ENCODE data around the gene FETUB.

Gene FETUB, protein sequence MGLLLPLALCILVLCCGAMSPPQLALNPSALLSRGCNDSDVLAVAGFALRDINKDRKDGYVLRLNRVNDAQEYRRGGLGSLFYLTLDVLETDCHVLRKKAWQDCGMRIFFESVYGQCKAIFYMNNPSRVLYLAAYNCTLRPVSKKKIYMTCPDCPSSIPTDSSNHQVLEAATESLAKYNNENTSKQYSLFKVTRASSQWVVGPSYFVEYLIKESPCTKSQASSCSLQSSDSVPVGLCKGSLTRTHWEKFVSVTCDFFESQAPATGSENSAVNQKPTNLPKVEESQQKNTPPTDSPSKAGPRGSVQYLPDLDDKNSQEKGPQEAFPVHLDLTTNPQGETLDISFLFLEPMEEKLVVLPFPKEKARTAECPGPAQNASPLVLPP

DNA sequence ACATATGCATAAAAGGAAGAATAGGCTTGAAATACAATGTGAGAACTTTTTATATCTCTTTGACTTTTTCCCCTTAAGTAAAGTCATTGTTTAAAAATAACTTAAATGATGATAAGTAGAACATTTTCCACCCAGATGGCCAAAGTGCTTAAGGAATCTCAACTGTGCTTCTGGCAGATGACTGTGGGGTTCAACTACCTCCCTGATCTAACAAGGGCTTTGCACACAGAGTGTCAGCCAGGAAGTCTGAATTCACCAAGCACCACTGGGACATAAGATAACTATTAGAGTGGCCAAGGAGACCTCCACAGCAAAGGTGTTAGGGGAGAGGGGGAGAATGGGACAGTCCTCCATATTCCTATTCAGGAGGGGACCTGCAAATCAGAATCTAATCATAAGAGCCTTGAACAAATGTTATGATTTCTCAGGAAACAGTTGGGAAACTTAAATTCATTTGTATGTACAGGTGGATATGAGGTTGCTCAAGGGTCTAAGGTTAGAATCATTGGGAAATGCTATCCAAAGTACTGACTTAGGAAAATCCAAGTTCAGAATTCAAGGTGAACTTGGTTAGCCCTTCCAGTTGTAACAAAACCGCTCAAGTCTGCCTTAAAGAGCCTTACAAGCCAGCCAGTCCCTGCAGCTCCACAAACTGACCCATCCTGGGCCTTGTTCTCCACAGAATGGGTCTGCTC is at the start of gene FETUB:
TSS of gene FETUB (plus strand) at position 622 of the 695 bp plus-strand sequence. CDS start at position 684, 62 bp downstream.
- H3K9me3 Mint-ChIP-seq, result no peaks in the 10 kb centered on the region
- peaks cover 4% of the 10 kb centered on the region for H3K27me3 Mint-ChIP-seq
- H3K36me3 Mint-ChIP-seq, result no peaks in the 10 kb centered on the region
- H3K27ac Mint-ChIP-seq, result no peak within 1 kb of the TSS
- no peak within 1 kb of the TSS for H3K4me3 Mint-ChIP-seq
- H3K4me1 Mint-ChIP-seq, result no peaks in the 10 kb centered on the region

DNA sequence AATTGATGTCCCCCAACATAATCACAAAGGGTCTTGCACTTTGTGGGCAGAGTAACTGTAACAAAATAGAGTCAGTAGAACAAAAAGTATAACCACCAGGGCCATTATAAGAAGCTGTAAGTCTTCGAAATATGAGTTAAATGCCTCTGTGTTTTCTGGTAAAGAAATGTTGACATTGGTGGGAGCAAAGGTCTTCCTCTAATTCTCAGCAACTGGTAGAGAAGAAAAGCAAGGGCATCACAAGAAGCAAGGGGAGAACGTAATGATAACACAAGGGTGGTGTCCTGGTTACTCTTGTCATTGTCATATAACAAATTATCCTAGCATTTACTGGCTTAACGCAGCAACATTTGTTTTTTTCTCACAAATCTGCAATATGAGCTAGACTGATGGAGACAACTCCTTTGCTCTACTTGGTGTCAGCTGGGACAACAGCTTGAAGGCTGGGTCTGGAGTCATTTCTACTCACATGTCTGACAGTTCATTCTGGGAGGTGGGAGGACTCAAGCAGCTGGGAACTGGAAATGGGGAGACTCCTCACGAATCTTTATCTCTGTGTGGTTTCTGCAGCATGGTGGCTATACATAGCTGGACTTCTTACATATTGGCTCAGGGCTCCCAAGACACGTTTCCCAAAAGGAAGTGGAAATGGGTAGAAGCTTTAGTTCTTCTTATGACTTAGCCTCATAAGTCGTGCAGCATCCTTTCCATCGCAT is 49.5 kb upstream of the FETUB start:
- Mint-ChIP-seq H3K9me3 (no peaks in the 10 kb centered on the region), H3K27me3 (no peaks in the 10 kb centered on the region), H3K4me3 (no peak overlapping the region), H3K36me3 (peaks cover 1% of the 10 kb centered on the region), H3K27ac (no peak overlapping the region), H3K4me1 (peaks cover 15% of the 10 kb centered on the region)

DNA sequence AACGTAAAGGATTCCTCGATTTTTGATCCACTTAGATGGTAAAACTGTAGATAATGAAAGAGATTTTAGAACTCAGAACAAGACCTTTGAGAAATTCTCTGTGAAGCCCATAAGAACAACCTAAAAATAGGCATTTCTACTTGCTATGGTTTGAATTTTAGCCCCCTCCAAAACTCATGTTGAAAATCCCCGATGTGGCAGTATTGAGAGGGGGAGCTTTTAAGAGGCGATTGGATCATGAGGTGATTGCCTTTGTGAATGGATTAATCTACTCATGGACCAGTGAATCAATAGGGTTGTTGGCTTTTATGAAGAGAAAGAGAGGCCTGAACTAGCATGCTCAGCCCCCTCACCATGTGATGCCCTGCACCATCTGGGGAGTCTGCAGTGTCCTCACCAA is 47.5 kb upstream of the FETUB start:
- H3K9me3 Mint-ChIP-seq, result no peaks in the 10 kb centered on the region
- H3K27me3 Mint-ChIP-seq, result no peaks in the 10 kb centered on the region
- H3K4me3 Mint-ChIP-seq, result no peak overlapping the region
- peaks cover 15% of the 10 kb centered on the region for H3K4me1 Mint-ChIP-seq
- H3K36me3 Mint-ChIP-seq, result no peaks in the 10 kb centered on the region
- H3K27ac Mint-ChIP-seq, result no peak overlapping the region

GRCh38 chr3:186593862-186594261 is 46.3 kb upstream of the FETUB start:
- H3K4me3 Mint-ChIP-seq, result no peak overlapping the region
- no peaks in the 10 kb centered on the region for H3K27me3 Mint-ChIP-seq
- H3K4me1 Mint-ChIP-seq, result peaks cover 13% of the 10 kb centered on the region
- H3K36me3 Mint-ChIP-seq, result no peaks in the 10 kb centered on the region
- H3K9me3 Mint-ChIP-seq, result no peaks in the 10 kb centered on the region
- no peak overlapping the region for H3K27ac Mint-ChIP-seq

DNA sequence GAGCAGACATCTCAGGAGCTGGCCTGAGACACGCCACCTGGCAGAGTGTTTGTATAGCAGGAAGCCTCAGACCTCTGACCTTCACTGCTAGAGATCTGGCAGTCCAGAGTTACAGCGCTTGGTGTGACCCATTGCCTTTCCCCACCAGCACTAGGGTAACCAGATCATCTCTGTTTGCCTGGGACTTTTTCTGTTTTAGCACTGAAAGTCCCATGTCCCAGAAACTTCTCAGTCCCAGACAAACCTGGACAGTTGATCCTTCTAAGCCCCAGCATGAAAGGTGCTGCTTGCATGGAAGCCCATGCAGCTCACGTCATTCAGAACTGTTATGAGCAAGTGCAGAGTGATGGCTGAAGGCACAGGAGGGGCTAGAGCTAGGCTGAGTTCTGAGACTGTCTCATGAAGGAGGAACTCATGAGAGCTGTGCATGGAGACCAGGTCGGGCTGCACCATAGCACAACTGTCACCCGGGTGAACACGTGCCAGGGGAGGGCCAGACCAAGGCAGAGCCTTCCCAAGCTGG is 45.5 kb upstream of the FETUB start:
- Mint-ChIP-seq H3K9me3 (no peaks in the 10 kb centered on the region), H3K27me3 (no peaks in the 10 kb centered on the region)

GRCh38 chr3:186596568-186597287 is 43.5 kb upstream of the FETUB start:
- H3K4me1 Mint-ChIP-seq, result no peaks in the 10 kb centered on the region
- no peaks in the 10 kb centered on the region for H3K36me3 Mint-ChIP-seq
- H3K27me3 Mint-ChIP-seq, result no peaks in the 10 kb centered on the region
- no peaks in the 10 kb centered on the region for H3K9me3 Mint-ChIP-seq
- no peak overlapping the region for H3K27ac Mint-ChIP-seq
- no peak overlapping the region for H3K4me3 Mint-ChIP-seq

More for the DNA sequence above, 45.5 kb upstream of the FETUB start:
- Mint-ChIP-seq H3K27ac (no peak overlapping the region), H3K4me3 (no peak overlapping the region), H3K36me3 (no peaks in the 10 kb centered on the region), H3K4me1 (peaks cover 10% of the 10 kb centered on the region)

- no peaks in the 10 kb centered on the region for H3K9me3 Mint-ChIP-seq
These were observed 42.0 kb upstream of the FETUB start for GRCh38 chr3:186598108-186598784.

DNA sequence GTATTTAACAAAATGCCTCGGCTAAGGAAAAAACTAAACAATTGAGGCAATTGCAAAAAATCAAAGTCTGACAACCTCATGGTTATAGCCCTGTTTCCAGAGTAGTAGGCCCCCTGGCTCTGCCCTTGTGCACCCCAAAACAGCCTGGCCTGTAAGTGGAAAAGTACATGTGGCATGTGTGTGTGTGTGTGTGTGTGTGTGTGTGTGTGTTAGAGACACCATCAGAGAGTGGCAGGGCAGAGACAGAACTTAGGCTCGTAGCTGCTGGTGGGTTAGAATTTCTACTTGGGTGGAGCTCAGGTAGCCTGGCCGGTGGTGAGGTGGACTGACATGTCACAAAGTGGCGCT is 41.4 kb upstream of the FETUB start:
- H3K27ac Mint-ChIP-seq, result no peak overlapping the region
- H3K9me3 Mint-ChIP-seq, result no peaks in the 10 kb centered on the region
- no peaks in the 10 kb centered on the region for H3K36me3 Mint-ChIP-seq
- no peak overlapping the region for H3K4me3 Mint-ChIP-seq
- H3K4me1 Mint-ChIP-seq, result no peaks in the 10 kb centered on the region
- H3K27me3 Mint-ChIP-seq, result no peaks in the 10 kb centered on the region

More at GRCh38 chr3:186598108-186598784, 42.0 kb upstream of the FETUB start:
- no peaks in the 10 kb centered on the region for H3K4me1 Mint-ChIP-seq
- no peak overlapping the region for H3K27ac Mint-ChIP-seq
- no peak overlapping the region for H3K4me3 Mint-ChIP-seq
- no peaks in the 10 kb centered on the region for H3K36me3 Mint-ChIP-seq
- no peaks in the 10 kb centered on the region for H3K27me3 Mint-ChIP-seq

DNA sequence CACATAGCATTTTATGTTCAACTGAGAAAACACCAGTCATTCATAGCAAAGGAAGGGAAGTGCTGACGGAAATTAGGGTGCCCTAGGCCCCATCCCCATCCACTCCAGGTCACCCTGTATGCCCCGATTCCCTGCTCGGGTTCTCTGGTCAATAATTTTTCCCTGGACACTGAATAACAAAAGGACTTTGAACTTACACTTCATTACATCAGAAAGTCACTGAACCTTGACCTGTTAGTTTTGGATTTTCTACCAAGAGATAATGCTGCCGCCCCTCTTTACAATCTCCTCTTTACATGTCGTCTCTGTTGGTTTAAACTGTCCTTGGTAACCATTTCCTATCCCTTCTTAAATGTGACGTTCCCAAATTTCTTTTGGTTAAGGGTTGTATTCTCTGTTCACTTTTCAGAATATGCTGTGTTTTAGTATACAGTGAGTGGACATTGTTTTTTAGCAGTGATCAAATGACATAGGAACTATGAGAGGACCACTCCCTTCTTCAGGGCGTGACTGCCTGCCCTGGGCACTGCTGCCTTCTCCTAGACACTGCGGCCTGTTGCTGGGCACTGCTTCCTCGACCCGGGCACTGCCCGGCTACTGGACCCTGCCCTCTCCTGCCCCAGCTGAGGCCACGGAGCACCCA is 40.9 kb upstream of the FETUB start:
- no peaks in the 10 kb centered on the region for H3K36me3 Mint-ChIP-seq
- H3K27me3 Mint-ChIP-seq, result no peaks in the 10 kb centered on the region
- no peak overlapping the region for H3K4me3 Mint-ChIP-seq
- no peaks in the 10 kb centered on the region for H3K9me3 Mint-ChIP-seq
- H3K27ac Mint-ChIP-seq, result no peak overlapping the region
- H3K4me1 Mint-ChIP-seq, result no peaks in the 10 kb centered on the region

- Mint-ChIP-seq H3K27me3 (no peaks in the 10 kb centered on the region), H3K4me3 (no peak overlapping the region), H3K36me3 (no peaks in the 10 kb centered on the region), H3K4me1 (no peaks in the 10 kb centered on the region), H3K27ac (no peak overlapping the region), H3K9me3 (no peaks in the 10 kb centered on the region)
These were observed 40.4 kb upstream of the FETUB start for GRCh38 chr3:186599785-186600166.

DNA sequence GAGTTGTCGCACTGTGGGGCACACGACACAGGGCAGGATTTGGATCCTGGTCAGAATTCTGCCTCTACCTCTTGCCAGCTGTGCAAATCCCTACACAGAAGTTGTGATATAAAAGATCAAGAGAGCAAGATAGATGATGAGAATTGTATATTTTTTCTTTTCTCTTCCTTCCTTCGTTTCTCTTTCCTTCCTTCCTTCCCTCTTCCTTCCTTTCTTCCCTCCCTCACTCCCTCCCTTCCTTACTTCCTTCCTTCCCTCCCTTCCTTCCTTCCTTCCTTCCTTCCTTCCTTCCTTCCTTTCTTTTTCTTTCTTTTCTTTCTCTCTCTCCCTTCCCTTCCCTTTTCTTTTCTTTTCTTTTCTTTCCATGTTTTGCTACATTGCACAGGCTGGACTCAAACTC is 39.3 kb upstream of the FETUB start:
- Mint-ChIP-seq H3K4me3 (no peak overlapping the region), H3K27me3 (no peaks in the 10 kb centered on the region), H3K27ac (no peak overlapping the region)

DNA sequence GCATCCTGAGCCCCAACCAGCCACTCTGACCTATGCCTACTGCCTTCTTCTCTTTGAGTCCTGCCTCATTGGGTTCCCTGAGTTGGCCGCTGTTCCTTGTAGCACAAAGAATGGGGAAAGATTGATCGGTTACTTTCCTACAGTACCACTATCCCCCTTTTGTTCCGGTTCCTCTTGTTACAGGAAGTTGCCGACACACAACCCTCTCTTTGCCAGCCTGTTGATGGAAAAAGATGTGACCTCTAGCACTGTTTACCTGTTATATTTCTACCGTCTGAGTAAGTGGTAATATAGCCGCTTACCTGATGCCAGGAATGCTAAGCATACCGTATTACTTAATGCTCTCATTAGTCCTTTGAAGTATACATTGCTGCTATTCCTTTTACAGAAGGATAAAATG is 37.0 kb upstream of the FETUB start:
- no peak overlapping the region for H3K4me3 Mint-ChIP-seq
- H3K36me3 Mint-ChIP-seq, result no peaks in the 10 kb centered on the region
- no peaks in the 10 kb centered on the region for H3K4me1 Mint-ChIP-seq
- H3K27me3 Mint-ChIP-seq, result no peaks in the 10 kb centered on the region
- no peak overlapping the region for H3K27ac Mint-ChIP-seq
- H3K9me3 Mint-ChIP-seq, result no peaks in the 10 kb centered on the region

More for the DNA sequence above, 39.3 kb upstream of the FETUB start:
- Mint-ChIP-seq H3K9me3 (no peaks in the 10 kb centered on the region), H3K4me1 (no peaks in the 10 kb centered on the region), H3K36me3 (no peaks in the 10 kb centered on the region)

DNA sequence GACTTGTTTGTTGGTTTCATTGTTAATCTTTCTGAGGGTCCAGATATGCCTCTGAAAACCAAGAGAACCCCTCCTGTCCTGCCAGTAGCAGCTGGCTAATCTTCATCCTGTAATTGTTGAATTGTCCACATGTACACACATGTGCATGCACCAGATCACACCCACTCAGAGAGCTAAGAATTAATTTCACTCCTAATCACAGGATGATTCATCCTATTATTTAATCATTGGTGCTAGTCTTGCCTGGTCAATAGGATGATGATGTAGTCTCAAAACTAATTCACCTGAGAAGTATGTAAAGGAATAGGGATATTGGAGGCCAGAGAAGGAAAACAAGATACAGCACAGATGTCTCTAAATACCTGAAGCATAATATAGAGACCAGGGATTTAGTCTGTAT is 35.1 kb upstream of the FETUB start:
- H3K4me1 Mint-ChIP-seq, result no peaks in the 10 kb centered on the region
- no peaks in the 10 kb centered on the region for H3K9me3 Mint-ChIP-seq
- H3K4me3 Mint-ChIP-seq, result no peak overlapping the region
- H3K27ac Mint-ChIP-seq, result no peak overlapping the region
- no peaks in the 10 kb centered on the region for H3K27me3 Mint-ChIP-seq
- H3K36me3 Mint-ChIP-seq, result no peaks in the 10 kb centered on the region
